GM21786 (cell line): ENCODE measurements around the gene ARHGEF16.

Experiments
- ATAC-seq: cut with Tn5 transposase; IDR thresholded peaks from one replicate; pipeline ENCODE4 v1.9.1; 2021; ENCODE audit not compliant: unreplicated experiment

Gene ARHGEF16

DNA sequence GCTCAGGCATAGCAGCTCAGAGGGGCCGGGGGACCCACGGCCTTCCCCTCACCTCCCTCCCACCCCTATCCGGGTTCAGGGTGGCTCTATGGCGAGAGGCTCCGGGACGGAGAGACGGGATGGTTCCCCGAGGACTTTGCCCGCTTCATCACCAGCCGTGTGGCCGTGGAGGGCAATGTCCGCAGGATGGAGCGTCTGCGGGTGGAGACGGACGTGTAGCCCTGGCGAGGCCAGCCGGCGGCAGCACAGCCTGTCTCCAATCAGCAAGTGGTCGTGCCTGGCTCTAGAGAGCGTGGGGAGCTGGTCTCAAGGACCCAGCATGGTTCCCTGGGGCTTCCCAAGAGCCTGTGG lies 25.9 kb downstream of the ARHGEF16 start:
- no peak for ATAC-seq

GRCh38 chr1:3481046-3481445 lies 26.6 kb downstream of the ARHGEF16 start:
- ATAC-seq, result no peak

DNA sequence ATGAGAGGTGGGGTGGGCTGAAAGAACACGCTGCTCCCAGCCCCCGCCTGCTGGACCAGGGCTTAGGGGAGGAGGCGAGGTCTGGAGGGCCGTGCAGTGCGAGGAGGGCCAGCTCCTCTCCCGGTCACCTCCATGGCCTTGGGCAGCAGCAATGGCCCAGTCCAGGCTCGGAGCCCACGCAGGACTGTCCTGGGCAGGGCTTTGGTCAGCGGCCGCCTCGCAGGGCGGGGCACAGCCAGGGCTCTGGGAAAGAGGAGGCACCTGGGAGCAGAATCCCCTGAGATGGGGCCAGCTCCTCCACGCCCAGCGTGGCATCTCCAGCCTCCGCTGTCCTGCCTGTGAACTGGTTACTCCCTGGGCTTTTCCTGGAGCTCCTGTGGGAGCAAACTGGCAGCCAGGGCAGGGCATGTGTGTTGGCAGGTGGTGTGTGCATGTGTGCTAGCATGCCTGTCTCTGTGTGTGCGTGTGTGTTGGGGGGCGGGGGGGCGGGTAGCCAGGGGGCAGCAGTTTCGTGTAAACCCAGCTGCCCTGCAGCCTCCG lies 27.4 kb downstream of the ARHGEF16 start:
- ATAC-seq, result no peak

DNA sequence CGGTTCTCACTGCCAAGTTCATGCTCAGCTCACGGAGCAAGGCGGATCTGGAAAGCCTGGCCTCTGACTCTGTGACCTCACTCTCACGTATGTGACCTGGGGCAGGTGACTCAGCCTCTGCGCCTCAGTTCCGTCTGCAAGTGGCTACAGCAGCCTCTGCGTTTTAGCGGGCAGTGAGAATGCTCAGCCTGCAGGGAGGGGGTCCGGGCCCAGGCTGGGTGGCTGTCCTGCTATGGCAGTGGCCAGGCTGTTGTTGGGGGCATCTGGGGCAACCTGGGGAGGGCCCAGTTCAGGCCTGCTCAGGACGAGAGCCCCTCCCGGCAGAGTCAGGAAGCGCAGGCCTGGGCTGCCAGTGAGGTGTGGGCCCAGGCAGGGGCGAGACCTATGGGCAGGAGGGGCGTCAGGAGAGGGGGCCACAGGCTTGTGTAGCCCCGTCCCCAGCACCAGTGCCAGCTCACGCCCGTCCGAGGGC lies 27.9 kb downstream of the ARHGEF16 start:
- no peak for ATAC-seq

DNA sequence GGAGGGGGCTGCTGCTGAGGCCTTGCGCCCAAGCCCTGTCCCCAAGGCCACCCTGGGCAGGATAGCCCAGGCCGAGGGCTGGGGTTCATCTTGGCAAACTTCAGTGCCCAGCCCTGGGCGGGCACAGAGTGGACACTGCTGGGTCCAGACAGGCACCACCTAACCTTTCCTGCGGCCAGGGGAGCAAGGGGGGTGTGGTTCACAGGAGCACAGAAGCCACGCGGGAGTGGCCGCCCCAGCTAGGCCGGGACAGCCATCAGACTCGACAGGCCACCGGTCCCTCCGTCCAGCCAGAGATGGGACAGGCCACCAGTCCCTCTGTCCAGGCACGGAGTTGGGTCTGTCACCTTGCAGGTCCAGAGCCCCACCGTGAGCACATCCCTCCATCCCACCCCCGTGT lies 28.9 kb downstream of the ARHGEF16 start:
- ATAC-seq, result no peak

DNA sequence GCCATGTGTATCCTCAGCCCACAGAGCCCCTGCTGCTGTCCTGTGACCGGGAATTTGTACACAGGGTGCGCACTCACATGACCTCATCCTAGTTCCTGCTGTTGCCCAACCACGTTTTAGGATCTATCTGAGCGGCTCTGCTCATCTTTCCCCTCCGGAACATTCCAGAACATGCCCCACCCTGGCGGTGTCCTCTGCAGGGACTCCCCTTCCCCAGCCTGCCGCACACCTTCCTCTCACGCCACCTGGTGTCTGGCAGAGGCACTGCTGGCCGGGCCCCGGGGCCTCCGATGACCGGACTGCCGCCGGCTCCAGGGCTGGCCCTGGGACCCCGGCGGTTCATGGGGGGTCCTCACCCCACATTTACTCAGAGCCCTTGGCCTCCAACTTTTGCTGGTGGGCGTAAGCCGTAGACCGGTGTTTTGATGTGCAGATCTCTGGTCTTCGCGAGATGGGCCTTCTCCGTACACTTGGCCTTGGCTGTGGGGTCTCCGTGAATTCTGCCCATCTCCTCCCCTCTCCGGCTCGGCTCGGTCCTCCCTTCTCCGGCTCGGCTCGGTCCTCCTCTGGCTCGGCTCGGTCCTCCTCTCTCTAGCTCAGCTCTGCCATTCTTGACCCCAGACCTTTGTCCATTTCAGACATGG lies 29.5 kb downstream of the ARHGEF16 start:
- no peak for ATAC-seq

- no peak for ATAC-seq
Measured at GRCh38 chr1:3485016-3485415, 30.6 kb downstream of the ARHGEF16 start.

GRCh38 chr1:3488432-3488831 lies 34.0 kb downstream of the ARHGEF16 start:
- ATAC-seq, result no peak

DNA sequence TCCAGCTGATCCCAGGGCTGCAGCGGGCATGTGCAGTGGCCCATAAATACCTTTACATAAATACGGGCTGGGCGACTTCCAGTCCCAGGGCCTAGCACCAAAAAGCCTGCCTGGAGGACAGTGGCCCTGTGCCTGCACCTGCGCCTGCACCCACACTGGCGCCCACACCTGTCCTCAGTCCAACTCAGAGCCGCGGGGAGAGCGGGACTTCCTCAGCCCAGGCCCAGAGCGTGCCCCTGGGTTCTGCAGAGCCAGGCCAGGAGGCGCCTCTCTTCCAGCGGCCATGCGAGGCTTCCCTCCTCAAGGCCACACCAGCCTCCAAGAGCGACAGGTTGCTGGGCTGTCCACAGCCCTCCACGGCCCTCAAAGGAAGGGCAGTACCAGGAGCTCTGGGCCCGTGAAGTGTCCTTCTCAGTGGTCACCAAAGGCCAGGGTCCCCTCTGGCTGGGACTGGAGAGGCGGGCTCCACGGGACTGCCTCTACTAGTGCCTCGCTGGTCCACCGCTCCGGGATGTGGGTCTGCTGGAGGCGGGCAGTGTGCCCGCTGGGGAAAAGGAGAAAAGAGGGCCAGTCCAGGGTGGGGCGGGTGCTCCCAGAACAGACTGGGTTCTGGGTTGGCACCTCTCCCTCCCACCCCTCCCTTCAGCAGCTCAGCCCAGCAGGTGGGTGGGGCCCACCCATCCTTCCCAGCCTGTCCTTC lies 35.7 kb downstream of the ARHGEF16 start:
- no peak for ATAC-seq

- ATAC-seq, result peak; percentile 69
Measured at GRCh38 chr1:3491291-3492246, 37.1 kb downstream of the ARHGEF16 start.

DNA sequence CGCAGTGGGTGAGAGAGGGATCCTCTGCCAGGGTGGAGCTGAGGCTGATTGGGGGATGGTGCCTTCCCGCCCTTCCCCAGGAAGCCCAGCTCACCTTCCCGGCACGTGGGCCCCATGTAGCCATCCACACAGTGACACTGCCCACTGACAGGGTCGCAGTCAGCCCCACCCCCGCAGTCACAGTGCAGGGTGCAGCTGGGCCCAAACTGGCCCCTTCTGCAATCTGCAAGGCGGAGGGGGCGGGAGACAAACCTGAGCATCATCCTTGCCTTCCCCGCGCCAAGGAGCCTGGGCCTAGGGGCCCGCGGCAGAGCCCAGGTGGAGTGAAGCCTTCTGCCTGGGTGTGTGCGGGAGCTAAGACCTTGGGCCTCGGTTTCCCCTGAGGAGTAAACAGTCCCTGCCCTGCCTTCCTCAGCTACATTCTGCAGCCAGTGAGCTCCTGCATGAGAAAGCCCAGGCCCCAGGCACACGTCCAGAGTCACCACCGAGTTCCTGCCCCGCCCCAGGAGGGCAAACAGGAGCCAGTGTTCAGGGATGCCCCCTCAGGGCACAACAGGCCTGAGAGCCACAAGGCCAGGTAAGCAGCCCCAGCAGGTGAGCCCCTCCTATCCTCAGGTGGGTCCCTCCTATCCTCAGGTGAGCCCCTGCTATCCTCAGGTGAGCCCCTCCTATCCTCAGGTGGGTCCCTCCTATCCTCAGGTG lies 38.2 kb downstream of the ARHGEF16 start:
- ATAC-seq, result no peak

- ATAC-seq, result no peak
Measured at GRCh38 chr1:3494321-3495308, 40.1 kb downstream of the ARHGEF16 start.

GRCh38 chr1:3495776-3496745 lies 41.6 kb downstream of the ARHGEF16 start:
- no peak for ATAC-seq

DNA sequence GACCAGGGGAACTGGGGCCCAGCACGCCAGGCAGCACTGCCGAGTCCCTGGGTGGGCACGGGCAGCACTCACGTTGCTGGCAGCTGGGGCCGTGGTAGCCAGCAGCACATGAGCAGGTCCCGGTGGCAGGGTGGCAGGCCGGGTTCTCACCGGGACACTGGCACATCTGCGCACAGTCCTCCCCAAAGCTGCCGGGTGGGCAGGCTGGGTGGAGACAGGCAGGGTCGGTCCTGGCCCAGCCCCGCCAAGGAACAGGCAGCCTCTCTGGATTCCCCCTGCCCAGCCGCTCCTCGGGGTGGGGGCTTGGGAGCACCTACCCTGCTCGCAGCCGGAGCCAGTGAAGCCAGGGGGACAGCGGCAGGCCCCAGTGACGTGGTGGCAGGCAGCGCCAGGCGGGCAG lies 42.5 kb downstream of the ARHGEF16 start:
- ATAC-seq, result no peak

DNA sequence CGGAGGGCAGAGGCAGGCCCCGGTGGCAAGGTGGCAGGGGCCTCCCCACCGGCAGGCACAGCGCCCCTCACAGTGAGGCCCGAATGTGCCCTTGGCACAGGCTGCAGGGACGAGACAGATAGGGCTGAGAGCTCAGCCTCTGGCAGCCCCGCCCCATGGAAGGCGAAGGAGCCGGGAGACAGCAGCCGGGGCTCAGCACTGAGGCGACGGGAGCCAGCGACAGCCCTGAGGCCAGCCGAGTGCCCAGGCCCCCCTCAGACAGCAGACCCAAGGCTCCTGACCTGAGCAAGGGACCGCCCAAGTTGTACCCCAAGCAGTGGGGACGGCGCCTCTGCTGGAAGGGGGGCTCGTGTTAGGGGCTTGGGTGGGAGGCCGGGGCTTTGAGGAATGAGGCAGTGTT lies 43.1 kb downstream of the ARHGEF16 start:
- no peak for ATAC-seq

- ATAC-seq, result no peak
Measured at GRCh38 chr1:3498246-3498930, 43.9 kb downstream of the ARHGEF16 start.

GRCh38 chr1:3498986-3499385 lies 44.5 kb downstream of the ARHGEF16 start:
- ATAC-seq, result no peak

GRCh38 chr1:3499611-3500010 lies 45.1 kb downstream of the ARHGEF16 start:
- ATAC-seq, result no peak
